K562 (cell line): ENCODE data around the gene TMEM69. TPM values are rescaled to one million over a fixed set of nuclear protein-coding genes. Genes with fewer than 3 reads are reported as not detected.
A peak's percentile ranks its signal among the peaks of the same experiment; 100 is the strongest.

Experiments used
- ARNT ChIP-seq, 2 experiments: fragments of 450-650 bp; IDR thresholded peaks; 2 replicates each; pipeline ENCODE4 v1.6.1; 2016; ENCODE audit warnings: mild to moderate bottlenecking in 1 of 2
- C11orf30 ChIP-seq: fragments of 450-650 bp; IDR thresholded peaks from 2 replicates; pipeline ENCODE4 v1.6.1; 2016; ENCODE audit warnings: low read depth, mild to moderate bottlenecking
- CEBPG ChIP-seq, 3 experiments: fragments of 200-800 bp in 1 of 3; sonication (Bioruptor generic) in 1 of 3; sonication (generic) in 1 of 3; formaldehyde crosslinking in 1 of 3; IDR thresholded peaks in 2 of 3; conservative IDR thresholded peaks in 1 of 3; 2 replicates each; pipeline versions ENCODE4 v1.6.1 to v1.8.0; 2016 to 2022; ENCODE audit warnings: missing compliant biosample characterization in 2 of 3, missing genetic modification characterization in 2 of 3, mild to moderate bottlenecking in 1 of 3, missing genetic modification reagents in 1 of 3
- CHD7 ChIP-seq: fragments of 200-600 bp; sonication (generic); IDR thresholded peaks from one replicate; pipeline ENCODE4 v1.6.1; 2012; ENCODE audit warnings: mild to moderate bottlenecking, low read depth, low read length, inconsistent platforms
- DPF2 ChIP-seq: fragments of 450-650 bp; IDR thresholded peaks from 2 replicates; pipeline ENCODE4 v1.6.1; 2016
- GATAD2B ChIP-seq: fragments of 450-650 bp; IDR thresholded peaks from 2 replicates; pipeline ENCODE4 v1.6.1; 2017; ENCODE audit warnings: mild to moderate bottlenecking, borderline replicate concordance
- MEIS2 ChIP-seq: fragments of 450-650 bp; IDR thresholded peaks from 2 replicates; pipeline ENCODE4 v1.6.1; 2014; ENCODE audit warnings: mild to moderate bottlenecking; ENCODE audit not compliant: partially characterized antibody
- NBN ChIP-seq: fragments of 450-650 bp; IDR thresholded peaks from 2 replicates; pipeline ENCODE4 v1.6.1; 2016; ENCODE audit warnings: low read depth, mild to moderate bottlenecking
- NR2F6 ChIP-seq: fragments of 450-650 bp; formaldehyde crosslinking; IDR thresholded peaks from 2 replicates; pipeline ENCODE4 v1.4.0; 2020; ENCODE audit warnings: mild to moderate bottlenecking
- ZBTB43 ChIP-seq: sonication (generic); formaldehyde crosslinking; IDR thresholded peaks from 2 replicates; pipeline ENCODE4 v1.8.0; 2023; ENCODE audit warnings: mild to moderate bottlenecking, missing genetic modification reagents
- ZNF140 ChIP-seq: fragments of 250-450 bp; sonication (Bioruptor Pico); IDR thresholded peaks from 2 replicates; pipeline ENCODE4 v1.8.0; 2021; ENCODE audit warnings: moderate library complexity, mild to moderate bottlenecking, inconsistent platforms
- ZNF586 ChIP-seq: fragments of 450-650 bp; formaldehyde crosslinking; conservative IDR thresholded peaks from 2 replicates; pipeline ENCODE4 v1.4.0; 2020; ENCODE audit warnings: mild to moderate bottlenecking, moderate library complexity
- ZZZ3 ChIP-seq: fragments of 450-650 bp; IDR thresholded peaks from 2 replicates; pipeline ENCODE4 v1.6.1; 2016; ENCODE audit warnings: antibody characterized with exemption, mild to moderate bottlenecking, moderate library complexity
- polyA plus RNA-seq, 8 experiments: library from polyadenylated mRNA; depleted of rRNA in 4 of 8; stranded (reverse) in 5 of 8; unstranded in 3 of 8; fragments of >200 nt; fragmentation: Nextera tagmentation in 2 of 8; fragmentation: Illumina TruSeq in 1 of 8; extraction: Ambion mirVana in 2 of 8; extraction: Trizol in 1 of 8; gene quantifications; 2 replicates each; pipeline versions ENCODE4 v1.2.1 to v1.2.3, GENCODE V29; 2011 to 2014; ENCODE audit warnings: inconsistent platforms in 1 of 8, missing spikeins in 1 of 8
- total RNA-seq, 7 experiments: library from RNA; depleted of rRNA in 6 of 7; stranded (reverse); fragments of >200 nt in 6 of 7; fragmentation: Illumina TruSeq in 2 of 7; extraction: Trizol in 2 of 7; gene quantifications; 2 replicates each; pipeline versions ENCODE4 v1.2.1 to v1.2.3, GENCODE V29; 2011 to 2021; ENCODE audit warnings: low replicate concordance in 1 of 7
- TF ChIP-seq, protein P1 (sequence below): fragments of 450-650 bp; IDR thresholded peaks from 2 replicates; pipeline ENCODE4 v1.6.1; 2016; ENCODE audit warnings: antibody characterized with exemption

Gene TMEM69
- total and polyA plus RNA-seq, 9 of the 15 experiments (the other 6 are each of a cell fraction or from before 2014, with no cell fraction given), result 47.3 to 248 (median 103) TPM

GRCh38 chr1:45686288-45687013 lies 1.5 kb upstream of the TMEM69 start, which contains the start of gene GPBP1L1 (continued):
- TF ChIP-seq, protein P1, sequence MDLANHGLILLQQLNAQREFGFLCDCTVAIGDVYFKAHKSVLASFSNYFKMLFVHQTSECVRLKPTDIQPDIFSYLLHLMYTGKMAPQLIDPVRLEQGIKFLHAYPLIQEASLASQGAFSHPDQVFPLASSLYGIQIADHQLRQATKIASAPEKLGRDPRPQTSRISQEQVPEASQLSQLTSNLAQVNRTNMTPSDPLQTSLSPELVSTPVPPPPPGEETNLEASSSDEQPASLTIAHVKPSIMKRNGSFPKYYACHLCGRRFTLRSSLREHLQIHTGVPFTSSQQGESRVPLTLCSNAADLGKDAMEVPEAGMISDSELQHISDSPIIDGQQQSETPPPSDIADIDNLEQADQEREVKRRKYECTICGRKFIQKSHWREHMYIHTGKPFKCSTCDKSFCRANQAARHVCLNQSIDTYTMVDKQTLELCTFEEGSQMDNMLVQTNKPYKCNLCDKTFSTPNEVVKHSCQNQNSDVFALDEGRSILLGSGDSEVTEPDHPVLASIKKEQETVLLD, result peak; percentile 96
- TF ChIP-seq CHD7, result no peak
- TF ChIP-seq MEIS2, result peak; percentile 91
- TF ChIP-seq ARNT (IDR thresholded peaks at IDR 0.05), result no peak; a peak in 1 of 4 replicates
- TF ChIP-seq C11orf30, result no peak
- TF ChIP-seq CEBPG (CRISPR knock-in tag; IDR thresholded peaks at IDR 0.05), result no peak
- TF ChIP-seq CEBPG (tag; conservative IDR thresholded peaks at IDR 0.05 in 1 of 2, IDR thresholded peaks at IDR 0.05 in 1 of 2), result no peak
- TF ChIP-seq ZZZ3, result no peak
- no peak; the same call in 1 of the 2 replicates for TF ChIP-seq DPF2
- TF ChIP-seq ZBTB43 (CRISPR knock-in tag), result no peak; the same call in 1 of the 2 replicates
- TF ChIP-seq NR2F6 (CRISPR knock-in tag), result 0 out of 2 replicates have a peak, but pooled peaks have one; percentile 82
- peak; percentile 63 for TF ChIP-seq NBN
- TF ChIP-seq ZNF140, result no peak
- TF ChIP-seq ZNF586 (CRISPR knock-in tag), result peak; percentile 50; the same call in 1 of the 2 replicates
- TF ChIP-seq GATAD2B, result no peak
